ENCODE results near the gene CLCN7. TPM values are rescaled to one million over a fixed set of nuclear protein-coding genes. Genes with fewer than 3 reads are reported as not detected.

CLCN7 gene
- total RNA-seq, 1 donor from 2014 or later: 99.1 TPM

- no peaks in the 10 kb centered on the region for H3K9me3 Mint-ChIP-seq (ENCODE audit: unreplicated experiment)
- no peak overlapping the region for H3K27ac Mint-ChIP-seq (ENCODE audit: unreplicated experiment)
- H3K4me1 Mint-ChIP-seq (ENCODE audit: unreplicated experiment): no peaks in the 10 kb centered on the region
- DNase-seq (ENCODE audit: low spot score): no peak
- peak overlapping the region; percentile 60 for H3K4me3 Mint-ChIP-seq (ENCODE audit: unreplicated experiment)
- H3K27me3 Mint-ChIP-seq (ENCODE audit: unreplicated experiment): peaks cover 10% of the 10 kb centered on the region
- H3K36me3 Mint-ChIP-seq (ENCODE audit: low read depth, unreplicated experiment): peaks cover 9% of the 10 kb centered on the region
- TF ChIP-seq, protein P1, sequence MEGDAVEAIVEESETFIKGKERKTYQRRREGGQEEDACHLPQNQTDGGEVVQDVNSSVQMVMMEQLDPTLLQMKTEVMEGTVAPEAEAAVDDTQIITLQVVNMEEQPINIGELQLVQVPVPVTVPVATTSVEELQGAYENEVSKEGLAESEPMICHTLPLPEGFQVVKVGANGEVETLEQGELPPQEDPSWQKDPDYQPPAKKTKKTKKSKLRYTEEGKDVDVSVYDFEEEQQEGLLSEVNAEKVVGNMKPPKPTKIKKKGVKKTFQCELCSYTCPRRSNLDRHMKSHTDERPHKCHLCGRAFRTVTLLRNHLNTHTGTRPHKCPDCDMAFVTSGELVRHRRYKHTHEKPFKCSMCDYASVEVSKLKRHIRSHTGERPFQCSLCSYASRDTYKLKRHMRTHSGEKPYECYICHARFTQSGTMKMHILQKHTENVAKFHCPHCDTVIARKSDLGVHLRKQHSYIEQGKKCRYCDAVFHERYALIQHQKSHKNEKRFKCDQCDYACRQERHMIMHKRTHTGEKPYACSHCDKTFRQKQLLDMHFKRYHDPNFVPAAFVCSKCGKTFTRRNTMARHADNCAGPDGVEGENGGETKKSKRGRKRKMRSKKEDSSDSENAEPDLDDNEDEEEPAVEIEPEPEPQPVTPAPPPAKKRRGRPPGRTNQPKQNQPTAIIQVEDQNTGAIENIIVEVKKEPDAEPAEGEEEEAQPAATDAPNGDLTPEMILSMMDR (IDR thresholded peaks at IDR 0.05; ENCODE audit: unreplicated experiment): no peak
Observed at GRCh38 chr16:1451702-1452392, 23.0 kb downstream of the CLCN7 start.

DNA sequence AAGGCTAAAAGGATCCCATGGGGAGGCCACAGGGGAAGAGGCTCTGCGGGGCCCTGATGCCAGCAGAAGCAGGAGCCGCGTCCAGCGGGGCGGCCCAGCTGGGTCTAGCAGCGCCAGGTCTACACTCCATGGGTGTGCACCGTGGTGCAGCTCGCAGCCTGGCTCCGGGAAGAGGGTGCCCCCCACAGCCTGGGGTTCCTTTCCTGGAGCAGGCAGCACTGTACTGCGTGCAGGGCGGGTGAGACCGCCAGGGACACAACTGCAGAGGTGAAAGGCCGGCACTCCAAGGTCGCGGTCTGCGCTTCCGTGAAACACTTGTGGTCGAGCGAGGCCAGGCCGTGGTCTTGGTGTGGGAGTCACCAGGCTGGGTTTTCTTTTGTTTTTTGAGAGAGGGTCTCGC lies 24.0 kb downstream of the CLCN7 start:
- Mint-ChIP-seq H3K9me3 (ENCODE audit: unreplicated experiment) (no peaks in the 10 kb centered on the region), H3K4me3 (ENCODE audit: unreplicated experiment) (no peak overlapping the region), H3K27me3 (ENCODE audit: unreplicated experiment) (peaks cover 8% of the 10 kb centered on the region), H3K36me3 (ENCODE audit: low read depth, unreplicated experiment) (peaks cover 9% of the 10 kb centered on the region), H3K4me1 (ENCODE audit: unreplicated experiment) (no peaks in the 10 kb centered on the region), H3K27ac (ENCODE audit: unreplicated experiment) (no peak overlapping the region)
- TF ChIP-seq, protein P1 (IDR thresholded peaks at IDR 0.05; ENCODE audit: unreplicated experiment): no peak
- DNase-seq (ENCODE audit: low spot score): no peak

DNA sequence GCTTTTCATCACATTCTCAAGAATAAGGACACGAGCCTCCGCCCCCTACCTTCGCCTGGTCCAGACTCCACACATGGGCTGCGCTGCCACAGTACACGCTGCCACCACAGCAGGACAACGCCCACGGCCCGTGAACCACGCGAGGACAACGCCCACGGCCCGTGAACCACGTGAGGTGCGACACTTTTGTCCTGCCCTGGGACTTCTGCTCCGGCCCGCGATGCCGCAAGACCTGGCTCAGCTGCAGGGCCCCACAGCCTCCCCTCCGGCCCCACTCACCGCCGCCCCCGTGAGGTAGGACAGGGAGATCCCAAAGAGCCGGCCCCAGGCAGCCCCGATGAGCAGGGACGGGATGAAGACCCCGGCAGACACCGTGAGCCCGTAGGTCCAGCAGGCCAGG lies 24.6 kb downstream of the CLCN7 start:
- peaks cover 9% of the 10 kb centered on the region for H3K36me3 Mint-ChIP-seq (ENCODE audit: low read depth, unreplicated experiment)
- no peaks in the 10 kb centered on the region for H3K9me3 Mint-ChIP-seq (ENCODE audit: unreplicated experiment)
- H3K27me3 Mint-ChIP-seq (ENCODE audit: unreplicated experiment): peaks cover 8% of the 10 kb centered on the region
- no peak for DNase-seq (ENCODE audit: low spot score)
- no peaks in the 10 kb centered on the region for H3K4me1 Mint-ChIP-seq (ENCODE audit: unreplicated experiment)
- TF ChIP-seq, protein P1 (IDR thresholded peaks at IDR 0.05; ENCODE audit: unreplicated experiment): no peak
- H3K4me3 Mint-ChIP-seq (ENCODE audit: unreplicated experiment): no peak overlapping the region
- no peak overlapping the region for H3K27ac Mint-ChIP-seq (ENCODE audit: unreplicated experiment)

DNA sequence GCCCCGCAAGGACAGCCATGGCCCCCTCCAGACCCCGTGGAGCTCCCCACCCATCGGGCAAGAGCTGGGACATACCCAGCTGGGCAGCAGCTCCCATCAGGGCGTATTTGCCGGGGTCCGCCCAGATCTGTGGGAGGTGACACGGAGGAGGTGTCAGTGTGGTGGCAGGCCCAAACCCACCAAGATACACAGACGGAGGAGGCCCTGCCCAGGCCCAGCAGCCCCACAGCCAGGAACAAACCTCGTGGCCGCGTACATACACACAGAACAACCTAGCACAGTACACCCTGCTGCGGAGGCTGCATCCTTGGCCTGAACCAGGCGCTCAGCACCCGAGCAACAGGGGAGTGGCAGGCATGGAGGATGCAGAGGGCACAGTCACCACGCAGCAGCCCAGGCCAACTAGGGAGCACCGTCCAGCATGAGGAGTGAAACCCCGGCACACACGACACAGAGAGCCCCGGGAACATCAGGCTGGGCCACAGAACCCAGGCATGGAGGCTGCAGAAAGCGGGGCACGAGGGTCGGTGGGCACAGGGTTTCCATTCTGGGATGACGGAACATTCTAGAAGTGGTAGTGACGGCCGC lies 25.5 kb downstream of the CLCN7 start:
- no peak overlapping the region for H3K27ac Mint-ChIP-seq (ENCODE audit: unreplicated experiment)
- no peak overlapping the region for H3K4me3 Mint-ChIP-seq (ENCODE audit: unreplicated experiment)
- no peaks in the 10 kb centered on the region for H3K9me3 Mint-ChIP-seq (ENCODE audit: unreplicated experiment)

More for the DNA sequence above, 25.5 kb downstream of the CLCN7 start:
- peaks cover 9% of the 10 kb centered on the region for H3K36me3 Mint-ChIP-seq (ENCODE audit: low read depth, unreplicated experiment)
- DNase-seq (ENCODE audit: low spot score): no peak
- H3K27me3 Mint-ChIP-seq (ENCODE audit: unreplicated experiment): peaks cover 8% of the 10 kb centered on the region
- TF ChIP-seq, protein P1 (IDR thresholded peaks at IDR 0.05; ENCODE audit: unreplicated experiment): no peak
- H3K4me1 Mint-ChIP-seq (ENCODE audit: unreplicated experiment): no peaks in the 10 kb centered on the region

All from endothelial cell (in vitro differentiated cells).